GM12878 (cell line): ENCODE data around the gene TIE1. TPM values are rescaled to one million over a fixed set of nuclear protein-coding genes. Genes with fewer than 3 reads are reported as not detected.

Source experiments
- ATAC-seq: fragments of 200-7000 bp; cut with Tn5 transposase; 3 replicates; pipeline ENCODE4 v1.9.1; 2020; ENCODE audit warnings: mild to moderate bottlenecking, moderate library complexity
- BruUV-seq: library from RNA; stranded (reverse); fragments of 400-500 nt; replicated peaks from 2 replicates; lab custom pipeline; 2021; lab: Mats Ljungman, UMichigan
- CTCF ChIA-PET: fragments of 300-600 bp; sonication (Branson Sonifier 250); formaldehyde crosslinking; extraction: SDS; loops from one replicate; lab custom pipeline; 2021; ENCODE audit warnings: inconsistent platforms; lab: Yijun Ruan, JAX
- POLR2A ChIA-PET: fragments of 350-600 bp; formaldehyde crosslinking; extraction: SDS; loops from one replicate; lab custom pipeline; 2021; ENCODE audit warnings: inconsistent platforms; lab: Charles Lee
- RAD21 ChIA-PET: fragments of 300-600 bp; sonication (Branson Sonifier 250); formaldehyde crosslinking; loops from one replicate; lab custom pipeline; 2023; ENCODE audit warnings: antibody characterized with exemption; ENCODE audit not compliant: unreplicated experiment; lab: Charles Lee
- SMC1A ChIA-PET: fragments of 300-600 bp; sonication (Branson Sonifier 250); formaldehyde crosslinking; loops from one replicate; lab custom pipeline; 2023; ENCODE audit not compliant: unreplicated experiment, uncharacterized antibody; lab: Charles Lee
- DNase-seq: peaks from one replicate; pipeline ENCODE4 v3.0.0-alpha.2; 2011; ENCODE audit warnings: low read depth, low spot score
- FAIRE-seq: peaks from 3 replicates; lab custom pipeline; 2011; peaks lifted over from hg19 to GRCh38; lab: Jason Lieb, UNC
- H2AFZ ChIP-seq: 2 replicates; pipeline ENCODE4 v1.6.0; 2011; ENCODE audit warnings: low read depth, low read length, control low read depth; ENCODE audit not compliant: control insufficient read depth
- H3K27ac ChIP-seq: 2 replicates; pipeline ENCODE4 v1.5.1; 2011; ENCODE audit warnings: control low read depth; ENCODE audit not compliant: control insufficient read depth, insufficient read depth
- H3K27me3 ChIP-seq, 2 experiments: replicated peaks in 1 of 2; 2 replicates each; pipeline versions ENCODE4 v1.6.0 to v1.6.1; 2011; ENCODE audit warnings: low read length in 1 of 2; ENCODE audit not compliant: control insufficient read depth in 2 of 2, insufficient read depth in 2 of 2
- H3K36me3 ChIP-seq, 2 experiments: 2 replicates each; pipeline ENCODE4 v1.5.1; 2011; ENCODE audit warnings: low read length in 1 of 2; ENCODE audit not compliant: control insufficient read depth in 2 of 2, insufficient read depth in 2 of 2
- H3K4me1 ChIP-seq: 2 replicates; pipeline ENCODE4 v1.6.1; 2011; ENCODE audit warnings: mild to moderate bottlenecking, low read length, moderate library complexity, mixed read lengths; ENCODE audit not compliant: control insufficient read depth, insufficient read depth
- H3K4me2 ChIP-seq: 2 replicates; pipeline ENCODE4 v1.6.0; 2011; ENCODE audit warnings: control low read depth; ENCODE audit not compliant: control insufficient read depth, insufficient read depth
- H3K4me3 ChIP-seq: fragments of 200-600 bp; sonication (generic); 2 replicates; pipeline ENCODE4 v1.5.1; 2016
- H3K79me2 ChIP-seq: 2 replicates; pipeline ENCODE4 v1.6.0; 2011; ENCODE audit warnings: low read length; ENCODE audit not compliant: control insufficient read depth, insufficient read depth
- H3K9ac ChIP-seq: 2 replicates; pipeline ENCODE4 v1.8.0; 2011; ENCODE audit warnings: low read length, control low read depth, mixed read lengths; ENCODE audit not compliant: control insufficient read depth, insufficient read depth
- H3K9me3 ChIP-seq: replicated peaks from 3 replicates; pipeline ENCODE4 v1.5.1; 2011; ENCODE audit warnings: mild to moderate bottlenecking, low read length; ENCODE audit not compliant: control insufficient read depth, insufficient read depth
- H4K20me1 ChIP-seq: 2 replicates; pipeline ENCODE4 v1.6.0; 2011; ENCODE audit not compliant: control insufficient read depth, insufficient read depth
- ELK1 ChIP-seq: IDR thresholded peaks from 2 replicates; pipeline ENCODE4 v1.6.1; 2012; ENCODE audit warnings: low read depth, low read length, improper control_type of control experiment
- KLF5 ChIP-seq: fragments of 450-650 bp; IDR thresholded peaks from 2 replicates; pipeline ENCODE4 v1.6.1; 2014; ENCODE audit warnings: mild to moderate bottlenecking; ENCODE audit not compliant: partially characterized antibody
- NBN ChIP-seq: fragments of 450-650 bp; IDR thresholded peaks from 2 replicates; pipeline ENCODE4 v1.6.1; 2016
- PBX3 ChIP-seq: IDR thresholded peaks from 2 replicates; pipeline ENCODE4 v1.6.1; 2011; ENCODE audit warnings: mild to moderate bottlenecking, low read depth, low read length, moderate library complexity; ENCODE audit not compliant: insufficient replicate concordance
- RUNX3 ChIP-seq: IDR thresholded peaks from 2 replicates; pipeline ENCODE4 v1.6.1; 2012; ENCODE audit warnings: low read length, inconsistent platforms
- SMAD5 ChIP-seq: IDR thresholded peaks from 2 replicates; pipeline ENCODE4 v1.6.1; 2016; ENCODE audit warnings: antibody characterized with exemption, low read depth
- SP1 ChIP-seq: IDR thresholded peaks from one replicate; pipeline ENCODE4 v1.6.1; 2011; ENCODE audit warnings: low read depth, low read length
- TBL1XR1 ChIP-seq: IDR thresholded peaks from 2 replicates; pipeline ENCODE4 v1.6.1; 2012; ENCODE audit warnings: low read depth, low read length, improper control_type of control experiment
- YY1 ChIP-seq: IDR thresholded peaks from 2 replicates; pipeline ENCODE4 v1.6.1; 2011; ENCODE audit warnings: low read depth, mild to moderate bottlenecking, low read length
- ZBTB11 ChIP-seq: fragments of 450-650 bp; formaldehyde crosslinking; IDR thresholded peaks from 2 replicates; pipeline ENCODE4 v1.5.0; 2022; ENCODE audit warnings: mild to moderate bottlenecking, missing genetic modification characterization
- ZNF622 ChIP-seq: fragments of 450-650 bp; IDR thresholded peaks from 2 replicates; pipeline ENCODE4 v1.6.1; 2017; ENCODE audit warnings: mild to moderate bottlenecking, inconsistent platforms
- WGBS: methylation state at CpG from one replicate; pipeline ENCODE4 v1.1.6; 2016; ENCODE audit warnings: low lambda C conversion rate; ENCODE audit not compliant: insufficient replicate concordance, insufficient coverage; ENCODE audit errors: missing lambda C conversion rate; 5-methylcytosine and 5-hydroxymethylcytosine counted together
- in situ Hi-C: fragments of 300-500 bp; cut with MboI; formaldehyde crosslinking; loops from 9 replicates; pipeline ENCODE4 v1.14.3; 2018; ENCODE audit warnings: mixed read lengths
- intact Hi-C: fragments of 100-400 bp; cut with micrococcal nuclease; formaldehyde crosslinking; loops from one replicate; pipeline ENCODE4 v1.14.2; 2022; ENCODE audit not compliant: unreplicated experiment
- polyA plus RNA-seq, 11 experiments: library from polyadenylated mRNA; depleted of rRNA in 4 of 11; unstranded in 6 of 11; stranded (reverse) in 5 of 11; fragments of >200 nt; fragmentation: Nextera tagmentation in 4 of 11; fragmentation: Illumina TruSeq in 1 of 11; extraction: Ambion mirVana in 4 of 11; extraction: Trizol in 1 of 11; gene quantifications; 1 replicate in 1 of 11; 2 replicates in 10 of 11; pipeline versions ENCODE4 v1.2.1 to v1.2.3, GENCODE V29; 2011 to 2016; ENCODE audit warnings: inconsistent platforms in 2 of 11, missing spikeins in 2 of 11, low read depth in 1 of 11
- total RNA-seq, 4 experiments: library from RNA; depleted of rRNA in 3 of 4; stranded (reverse); fragments of >200 nt in 3 of 4; fragmentation: Illumina TruSeq in 1 of 4; extraction: Trizol in 1 of 4; gene quantifications; 2 replicates each; pipeline versions ENCODE4 v1.2.1 to v1.2.3, GENCODE V29; 2013 to 2021

Gene TIE1
- total and polyA plus RNA-seq, 10 of the 15 experiments (the other 5 are each of a cell fraction or from before 2014, with no cell fraction given): 0.26 to 3.9 (median 1.3) TPM

- in situ Hi-C loops: no loop called here
- ChIA-PET SMC1A (interaction anchor here (0.9 to 1.4 kb wide), 2 partner anchors 10 to 45 kb away, joined by 3 to 4 read pairs; no protein-coding TSS in a partner anchor), POLR2A (interaction anchor here (0.6 kb wide), 1 partner anchor 52 kb away, joined by 3 read pairs; no protein-coding TSS in a partner anchor), RAD21 (no interaction called here), CTCF (interaction anchor here (0.8 to 1.1 kb wide), 2 partner anchors 18 to 101 kb away, joined by 3 read pairs; no protein-coding TSS in a partner anchor)
- Histone ChIP-seq H3K27ac (no peak overlapping the region), H2AFZ (no peak overlapping the region), H3K27me3 (no peaks in the 10 kb centered on the region; a peak in 1 of 4 replicates), H3K4me2 (no peak overlapping the region), H3K4me1 (no peaks in the 10 kb centered on the region), H3K4me3 (no peak overlapping the region), H3K36me3 (no peaks in the 10 kb centered on the region), H3K79me2 (no peaks in the 10 kb centered on the region), H3K9ac (no peak overlapping the region), H4K20me1 (no peaks in the 10 kb centered on the region), H3K9me3 (no peaks in the 10 kb centered on the region)
- intact Hi-C loops: no loop called here
- no TSS peak for BruUV-seq
- TF ChIP-seq SMAD5: no peak
- no peak for TF ChIP-seq NBN
- TF ChIP-seq TBL1XR1: no peak
- DNase-seq: no peak
- ATAC-seq: no peak
- 12% methylated on average over 6 of the region's 6 CpGs for WGBS
- FAIRE-seq: no peak
These were observed 38.9 kb downstream of the TIE1 start for GRCh38 chr1:43339584-43340232.

- 0% methylated on average over 1 of the region's 1 CpG for WGBS
- ChIA-PET POLR2A (interaction anchor here (0.6 kb wide), 1 partner anchor 51 kb away, joined by 3 read pairs; no protein-coding TSS in a partner anchor), RAD21 (no interaction called here), SMC1A (interaction anchor here (0.9 to 1.4 kb wide), 2 partner anchors 11 to 46 kb away, joined by 3 to 4 read pairs; no protein-coding TSS in a partner anchor), CTCF (interaction anchor here (0.9 kb wide), 1 partner anchor 17 kb away, joined by 3 read pairs; no protein-coding TSS in a partner anchor)
- H3K79me2 ChIP-seq: no peaks in the 10 kb centered on the region
- no peaks in the 10 kb centered on the region for H4K20me1 ChIP-seq
- H3K27ac ChIP-seq: no peak overlapping the region
- no peak overlapping the region for H3K4me2 ChIP-seq
- BruUV-seq: no TSS peak
- no peak for FAIRE-seq
- no peaks in the 10 kb centered on the region for H3K4me1 ChIP-seq
- no peak overlapping the region for H3K4me3 ChIP-seq
- no peak for DNase-seq
- H3K9ac ChIP-seq: no peak overlapping the region
- H3K36me3 ChIP-seq: no peaks in the 10 kb centered on the region
- intact Hi-C loops (no loop called here), in situ Hi-C loops (no loop called here)
- no peak overlapping the region for H2AFZ ChIP-seq
- H3K9me3 ChIP-seq: no peaks in the 10 kb centered on the region
- H3K27me3 ChIP-seq: no peaks in the 10 kb centered on the region; a peak in 1 of 4 replicates
- no peak for ATAC-seq
- TF ChIP-seq PBX3 (no peak), RUNX3 (no peak), KLF5 (no peak), ELK1 (no peak), SP1 (no peak), ZNF622 (no peak), YY1 (no peak), ZBTB11 (no peak), SMAD5 (no peak)
These were observed 39.8 kb downstream of the TIE1 start for GRCh38 chr1:43340559-43340958.
